GM23338 (cell line): ENCODE measurements around the gene GFAP. TPM values are rescaled to one million over a fixed set of nuclear protein-coding genes. Genes with fewer than 3 reads are reported as not detected.
A peak's percentile ranks its signal among the peaks of the same experiment; 100 is the strongest.

ENCODE experiments used
- ATAC-seq: fragments of 200-7000 bp; cut with Tn5 transposase; 3 replicates; pipeline ENCODE4 v1.9.1; 2020
- DNase-seq: peaks from one replicate; pipeline ENCODE4 v3.0.0-alpha.2; 2015; ENCODE audit warnings: low spot score
- H2AFZ ChIP-seq: fragments of 200-600 bp; sonication (generic); 2 replicates; pipeline ENCODE4 v1.8.0; 2016; ENCODE audit warnings: antibody characterized with exemption, mild to moderate bottlenecking, moderate library complexity
- H3F3A ChIP-seq: fragments of 200-600 bp; sonication (generic); replicated peaks from 2 replicates; pipeline ENCODE4 v1.8.0; 2017; ENCODE audit warnings: antibody characterized with exemption, mixed run types, low read depth
- H3K27ac ChIP-seq: fragments of 200-600 bp; sonication (generic); 2 replicates; pipeline ENCODE4 v1.6.1; 2016; ENCODE audit warnings: low read depth
- H3K27me3 ChIP-seq: fragments of 200-600 bp; sonication (generic); 2 replicates; pipeline ENCODE4 v1.8.0; 2016; ENCODE audit warnings: mild to moderate bottlenecking, mixed run types, moderate library complexity; ENCODE audit not compliant: insufficient read depth
- H3K36me3 ChIP-seq: fragments of 200-600 bp; sonication (generic); 2 replicates; pipeline ENCODE4 v1.8.0; 2016; ENCODE audit warnings: mild to moderate bottlenecking; ENCODE audit not compliant: insufficient read depth
- H3K4me1 ChIP-seq: fragments of 200-600 bp; sonication (generic); 2 replicates; pipeline ENCODE4 v1.8.0; 2016; ENCODE audit warnings: mild to moderate bottlenecking, moderate library complexity; ENCODE audit not compliant: insufficient read depth
- H3K4me2 ChIP-seq: fragments of 200-600 bp; sonication (generic); 2 replicates; pipeline ENCODE4 v1.7.1; 2017; ENCODE audit warnings: mixed run types
- H3K4me3 ChIP-seq: fragments of 200-600 bp; sonication (generic); 2 replicates; pipeline ENCODE4 v1.6.1; 2016; ENCODE audit warnings: mixed run types
- H3K79me2 ChIP-seq: fragments of 200-600 bp; sonication (generic); replicated peaks from 2 replicates; pipeline ENCODE4 v1.8.0; 2017; ENCODE audit warnings: mild to moderate bottlenecking; ENCODE audit not compliant: insufficient read depth
- H3K9me2 ChIP-seq: fragments of 200-600 bp; sonication (generic); 2 replicates; pipeline ENCODE4 v1.8.0; 2017; ENCODE audit not compliant: insufficient read depth
- H4K20me1 ChIP-seq: fragments of 200-600 bp; sonication (generic); replicated peaks from 2 replicates; pipeline ENCODE4 v1.8.0; 2017; ENCODE audit warnings: mild to moderate bottlenecking; ENCODE audit not compliant: insufficient read depth
- H3K27ac Mint-ChIP-seq: 2 replicates; pipeline ENCODE4 v1.8.0; 2020; ENCODE audit warnings: inconsistent platforms, mild to moderate bottlenecking, moderate library complexity, mixed read lengths
- H3K27me3 Mint-ChIP-seq: 3 replicates; pipeline ENCODE4 v1.8.0; 2022; ENCODE audit warnings: low read depth, mild to moderate bottlenecking, moderate library complexity, mixed read lengths, inconsistent platforms; ENCODE audit not compliant: insufficient read depth, poor library complexity
- H3K36me3 Mint-ChIP-seq: 3 replicates; pipeline ENCODE4 v1.8.0; 2021; ENCODE audit warnings: low read depth, mild to moderate bottlenecking, inconsistent platforms, moderate library complexity, mixed read lengths
- H3K4me1 Mint-ChIP-seq: 3 replicates; pipeline ENCODE4 v1.8.0; 2020; ENCODE audit warnings: mild to moderate bottlenecking, inconsistent platforms, mixed read lengths
- H3K4me3 Mint-ChIP-seq: 3 replicates; pipeline ENCODE4 v1.8.0; 2021; ENCODE audit warnings: moderate library complexity, mild to moderate bottlenecking, inconsistent platforms, mixed read lengths
- H3K9me3 Mint-ChIP-seq: 3 replicates; pipeline ENCODE4 v1.8.0; 2020; ENCODE audit warnings: moderate library complexity, mild to moderate bottlenecking, inconsistent platforms, mixed read lengths
- CREB1 ChIP-seq: fragments of 250-450 bp; sonication (Bioruptor Pico); IDR thresholded peaks from 2 replicates; pipeline ENCODE4 v1.5.0; 2020; ENCODE audit warnings: low read depth, mild to moderate bottlenecking, moderate library complexity
- EZH2 ChIP-seq: fragments of 200-600 bp; sonication (generic); IDR thresholded peaks from one replicate; pipeline ENCODE4 v1.8.0; 2017; ENCODE audit warnings: antibody characterized with exemption, mild to moderate bottlenecking, low read depth; ENCODE audit not compliant: unreplicated experiment
- EZH2phosphoT487 ChIP-seq: fragments of 200-600 bp; sonication (generic); IDR thresholded peaks from one replicate; pipeline ENCODE4 v1.8.1; 2018; ENCODE audit warnings: antibody characterized with exemption; ENCODE audit not compliant: unreplicated experiment
- JUNB ChIP-seq: IDR thresholded peaks from one replicate; pipeline ENCODE4 v1.6.1; 2016; ENCODE audit warnings: antibody characterized with exemption; ENCODE audit not compliant: unreplicated experiment
- NANOG ChIP-seq: IDR thresholded peaks from 2 replicates; pipeline ENCODE4 v1.6.1; 2016; ENCODE audit warnings: antibody characterized with exemption, borderline replicate concordance
- POLR2AphosphoS5 ChIP-seq: IDR thresholded peaks from 2 replicates; pipeline ENCODE4 v1.6.1; 2016; ENCODE audit warnings: antibody characterized with exemption, low read depth
- STAT1 ChIP-seq: IDR thresholded peaks from one replicate; pipeline ENCODE4 v1.6.1; 2016; ENCODE audit warnings: antibody characterized with exemption; ENCODE audit not compliant: unreplicated experiment
- ZNF114 ChIP-seq: fragments of 250-450 bp; sonication (Bioruptor Pico); IDR thresholded peaks from 2 replicates; pipeline ENCODE4 v1.5.0; 2020; ENCODE audit warnings: mild to moderate bottlenecking, moderate library complexity
- ZNF331 ChIP-seq: fragments of 250-450 bp; sonication (Bioruptor Pico); IDR thresholded peaks from 2 replicates; pipeline ENCODE4 v1.5.0; 2020; ENCODE audit warnings: low read depth, mild to moderate bottlenecking, moderate library complexity
- polyA plus RNA-seq: library from polyadenylated mRNA; unstranded; fragments of >200 nt; fragmentation: Nextera tagmentation; extraction: Ambion mirVana; gene quantifications from 2 replicates; pipeline ENCODE4 v1.2.1, GENCODE V29; 2016
- total RNA-seq: library from RNA; depleted of rRNA; stranded (reverse); fragments of >200 nt; shearing (Covaris generic); gene quantifications from 2 replicates; pipeline ENCODE4 v1.2.3, GENCODE V29; 2014
- TF ChIP-seq, protein P1 (sequence below): IDR thresholded peaks from one replicate; pipeline ENCODE4 v1.6.1; 2018; ENCODE audit warnings: antibody characterized with exemption; ENCODE audit not compliant: unreplicated experiment
- TF ChIP-seq, protein P2 (sequence below): IDR thresholded peaks from 2 replicates; pipeline ENCODE4 v1.6.1; 2016; ENCODE audit warnings: antibody characterized with exemption
- TF ChIP-seq, protein P3 (sequence below), 2 experiments: fragments of 200-600 bp in 1 of 2; sonication (generic) in 1 of 2; conservative IDR thresholded peaks; 2 replicates each; pipeline versions ENCODE4 v1.5.1 to v1.6.1; 2016 to 2017; ENCODE audit warnings: antibody characterized with exemption in 2 of 2, low read depth in 2 of 2, mild to moderate bottlenecking in 2 of 2, moderate library complexity in 1 of 2

The GFAP gene
- total and polyA plus RNA-seq, 2 experiments from 2014 or later = 0.15 to 5.1 TPM

- TF ChIP-seq ZNF114 (CRISPR knock-in tag) (no peak), STAT1 (no peak), EZH2phosphoT487 (no peak), EZH2 (no peak), CREB1 (CRISPR knock-in tag) (no peak), JUNB (no peak), POLR2AphosphoS5 (no peak), ZNF331 (CRISPR knock-in tag) (no peak), NANOG (no peak)
- TF ChIP-seq, protein P1, sequence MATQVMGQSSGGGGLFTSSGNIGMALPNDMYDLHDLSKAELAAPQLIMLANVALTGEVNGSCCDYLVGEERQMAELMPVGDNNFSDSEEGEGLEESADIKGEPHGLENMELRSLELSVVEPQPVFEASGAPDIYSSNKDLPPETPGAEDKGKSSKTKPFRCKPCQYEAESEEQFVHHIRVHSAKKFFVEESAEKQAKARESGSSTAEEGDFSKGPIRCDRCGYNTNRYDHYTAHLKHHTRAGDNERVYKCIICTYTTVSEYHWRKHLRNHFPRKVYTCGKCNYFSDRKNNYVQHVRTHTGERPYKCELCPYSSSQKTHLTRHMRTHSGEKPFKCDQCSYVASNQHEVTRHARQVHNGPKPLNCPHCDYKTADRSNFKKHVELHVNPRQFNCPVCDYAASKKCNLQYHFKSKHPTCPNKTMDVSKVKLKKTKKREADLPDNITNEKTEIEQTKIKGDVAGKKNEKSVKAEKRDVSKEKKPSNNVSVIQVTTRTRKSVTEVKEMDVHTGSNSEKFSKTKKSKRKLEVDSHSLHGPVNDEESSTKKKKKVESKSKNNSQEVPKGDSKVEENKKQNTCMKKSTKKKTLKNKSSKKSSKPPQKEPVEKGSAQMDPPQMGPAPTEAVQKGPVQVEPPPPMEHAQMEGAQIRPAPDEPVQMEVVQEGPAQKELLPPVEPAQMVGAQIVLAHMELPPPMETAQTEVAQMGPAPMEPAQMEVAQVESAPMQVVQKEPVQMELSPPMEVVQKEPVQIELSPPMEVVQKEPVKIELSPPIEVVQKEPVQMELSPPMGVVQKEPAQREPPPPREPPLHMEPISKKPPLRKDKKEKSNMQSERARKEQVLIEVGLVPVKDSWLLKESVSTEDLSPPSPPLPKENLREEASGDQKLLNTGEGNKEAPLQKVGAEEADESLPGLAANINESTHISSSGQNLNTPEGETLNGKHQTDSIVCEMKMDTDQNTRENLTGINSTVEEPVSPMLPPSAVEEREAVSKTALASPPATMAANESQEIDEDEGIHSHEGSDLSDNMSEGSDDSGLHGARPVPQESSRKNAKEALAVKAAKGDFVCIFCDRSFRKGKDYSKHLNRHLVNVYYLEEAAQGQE = no peak
- TF ChIP-seq, protein P2, sequence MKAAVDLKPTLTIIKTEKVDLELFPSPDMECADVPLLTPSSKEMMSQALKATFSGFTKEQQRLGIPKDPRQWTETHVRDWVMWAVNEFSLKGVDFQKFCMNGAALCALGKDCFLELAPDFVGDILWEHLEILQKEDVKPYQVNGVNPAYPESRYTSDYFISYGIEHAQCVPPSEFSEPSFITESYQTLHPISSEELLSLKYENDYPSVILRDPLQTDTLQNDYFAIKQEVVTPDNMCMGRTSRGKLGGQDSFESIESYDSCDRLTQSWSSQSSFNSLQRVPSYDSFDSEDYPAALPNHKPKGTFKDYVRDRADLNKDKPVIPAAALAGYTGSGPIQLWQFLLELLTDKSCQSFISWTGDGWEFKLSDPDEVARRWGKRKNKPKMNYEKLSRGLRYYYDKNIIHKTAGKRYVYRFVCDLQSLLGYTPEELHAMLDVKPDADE = no peak
- TF ChIP-seq, protein P3, sequence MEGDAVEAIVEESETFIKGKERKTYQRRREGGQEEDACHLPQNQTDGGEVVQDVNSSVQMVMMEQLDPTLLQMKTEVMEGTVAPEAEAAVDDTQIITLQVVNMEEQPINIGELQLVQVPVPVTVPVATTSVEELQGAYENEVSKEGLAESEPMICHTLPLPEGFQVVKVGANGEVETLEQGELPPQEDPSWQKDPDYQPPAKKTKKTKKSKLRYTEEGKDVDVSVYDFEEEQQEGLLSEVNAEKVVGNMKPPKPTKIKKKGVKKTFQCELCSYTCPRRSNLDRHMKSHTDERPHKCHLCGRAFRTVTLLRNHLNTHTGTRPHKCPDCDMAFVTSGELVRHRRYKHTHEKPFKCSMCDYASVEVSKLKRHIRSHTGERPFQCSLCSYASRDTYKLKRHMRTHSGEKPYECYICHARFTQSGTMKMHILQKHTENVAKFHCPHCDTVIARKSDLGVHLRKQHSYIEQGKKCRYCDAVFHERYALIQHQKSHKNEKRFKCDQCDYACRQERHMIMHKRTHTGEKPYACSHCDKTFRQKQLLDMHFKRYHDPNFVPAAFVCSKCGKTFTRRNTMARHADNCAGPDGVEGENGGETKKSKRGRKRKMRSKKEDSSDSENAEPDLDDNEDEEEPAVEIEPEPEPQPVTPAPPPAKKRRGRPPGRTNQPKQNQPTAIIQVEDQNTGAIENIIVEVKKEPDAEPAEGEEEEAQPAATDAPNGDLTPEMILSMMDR (conservative IDR thresholded peaks at IDR 0.05; ENCODE audit: low read depth in 2 of 2) = no peak
These were observed 20.7 kb downstream of the GFAP start (continued) for GRCh38 chr17:44894642-44895041.

- Mint-ChIP-seq H3K9me3 (no peaks in the 10 kb centered on the region), H3K4me1 (no peaks in the 10 kb centered on the region), H3K36me3 (peaks cover 28% of the 10 kb centered on the region; the same call in 2 of the 3 replicates), H3K27me3 (no peaks in the 10 kb centered on the region), H3K4me3 (no peak overlapping the region), H3K27ac (no peak overlapping the region)
- Histone ChIP-seq H3K27ac (no peak overlapping the region), H2AFZ (no peak overlapping the region), H3K9me2 (no peaks in the 10 kb centered on the region), H3K4me2 (no peak overlapping the region), H4K20me1 (peaks cover 68% of the 10 kb centered on the region), H3K4me3 (no peak overlapping the region), H3F3A (peaks cover 18% of the 10 kb centered on the region), H3K4me1 (no peaks in the 10 kb centered on the region), H3K79me2 (peaks cover 91% of the 10 kb centered on the region), H3K27me3 (no peaks in the 10 kb centered on the region), H3K36me3 (peaks cover 9% of the 10 kb centered on the region)
- DNase-seq (no peak), ATAC-seq (peak; percentile 48)
- TF ChIP-seq JUNB = no peak
- TF ChIP-seq STAT1 = no peak
- TF ChIP-seq EZH2 = no peak
- no peak for TF ChIP-seq CREB1 (CRISPR knock-in tag)
- no peak for TF ChIP-seq ZNF331 (CRISPR knock-in tag)
- TF ChIP-seq NANOG = no peak
- TF ChIP-seq, protein P3 (conservative IDR thresholded peaks at IDR 0.05; ENCODE audit: low read depth in 2 of 2) = no peak
- TF ChIP-seq, protein P1 = no peak
- TF ChIP-seq ZNF114 (CRISPR knock-in tag) = no peak
- no peak for TF ChIP-seq POLR2AphosphoS5
- TF ChIP-seq EZH2phosphoT487 = no peak
- TF ChIP-seq, protein P2 = no peak
These were observed 23.1 kb downstream of the GFAP start for GRCh38 chr17:44892250-44892649.
